Endothelial cell (in vitro differentiated cells): Measurements from ENCODE around the gene PTF1A. TPM values are rescaled to one million over a fixed set of nuclear protein-coding genes. Genes with fewer than 3 reads are reported as not detected.
"Not testable (repeated sequence)": the region's sequence is repeated elsewhere in the genome, so short reads cannot be mapped to it uniquely, and the experiment has no call there.

Experiments
- DNase-seq: peaks from one replicate; pipeline ENCODE4 v3.0.0; 2021; ENCODE audit warnings: low spot score
- H3K27ac Mint-ChIP-seq: one replicate; pipeline ENCODE4 v1.8.0; 2021; ENCODE audit warnings: mixed read lengths, inconsistent platforms; ENCODE audit not compliant: unreplicated experiment
- H3K27me3 Mint-ChIP-seq: one replicate; pipeline ENCODE4 v1.8.0; 2021; ENCODE audit warnings: mild to moderate bottlenecking, moderate library complexity, mixed read lengths, inconsistent platforms; ENCODE audit not compliant: unreplicated experiment
- H3K36me3 Mint-ChIP-seq: one replicate; pipeline ENCODE4 v1.8.0; 2021; ENCODE audit warnings: mild to moderate bottlenecking, low read depth, mixed read lengths, inconsistent platforms; ENCODE audit not compliant: unreplicated experiment
- H3K4me1 Mint-ChIP-seq: one replicate; pipeline ENCODE4 v1.8.0; 2021; ENCODE audit warnings: mild to moderate bottlenecking, mixed read lengths, inconsistent platforms; ENCODE audit not compliant: unreplicated experiment
- H3K4me3 Mint-ChIP-seq: one replicate; pipeline ENCODE4 v1.8.0; 2021; ENCODE audit warnings: mild to moderate bottlenecking, mixed read lengths, inconsistent platforms; ENCODE audit not compliant: unreplicated experiment
- H3K9me3 Mint-ChIP-seq: one replicate; pipeline ENCODE4 v1.8.0; 2021; ENCODE audit warnings: mixed read lengths, inconsistent platforms; ENCODE audit not compliant: unreplicated experiment
- total RNA-seq: library from RNA; stranded (reverse); fragmentation: NEBNext Ultra II Directional; extraction: Animal tissue kit (Norgen Biotek cat#: 25700); gene quantifications from one replicate; pipeline ENCODE4 v1.2.1, GENCODE V29; 2021; ENCODE audit not compliant: unreplicated experiment
- TF ChIP-seq, protein P1 (sequence below): fragments of 200-600 bp; sonication (generic); IDR thresholded peaks from one replicate; pipeline ENCODE4 v1.5.0; 2021; ENCODE audit warnings: antibody characterized with exemption; ENCODE audit not compliant: unreplicated experiment

PTF1A gene
- total RNA-seq, 1 donor from 2014 or later = not detected

DNA sequence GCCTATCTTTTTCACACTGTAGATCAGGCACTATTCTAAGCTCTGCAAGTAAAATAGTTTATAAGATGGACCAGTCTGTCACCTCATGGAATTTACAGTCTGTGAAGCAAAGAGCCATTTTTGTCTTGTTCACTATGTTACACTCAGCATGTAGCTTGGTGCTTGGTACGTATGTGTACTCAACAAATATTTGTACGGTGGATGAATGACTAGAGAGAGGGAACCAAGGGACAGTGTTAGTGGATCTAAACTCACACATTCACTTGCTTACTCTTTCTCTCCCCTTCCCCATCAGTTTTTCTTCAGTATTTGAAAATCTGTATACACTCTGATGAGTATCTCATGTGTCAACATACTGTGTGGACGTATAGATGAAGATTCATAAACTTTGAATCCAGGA, 45.9 kb downstream of the PTF1A start:
- Mint-ChIP-seq H3K9me3 (no peaks in the 10 kb centered on the region), H3K27ac (no peak overlapping the region), H3K4me3 (no peak overlapping the region), H3K4me1 (no peaks in the 10 kb centered on the region), H3K36me3 (no peaks in the 10 kb centered on the region), H3K27me3 (no peaks in the 10 kb centered on the region)
- TF ChIP-seq, protein P1, sequence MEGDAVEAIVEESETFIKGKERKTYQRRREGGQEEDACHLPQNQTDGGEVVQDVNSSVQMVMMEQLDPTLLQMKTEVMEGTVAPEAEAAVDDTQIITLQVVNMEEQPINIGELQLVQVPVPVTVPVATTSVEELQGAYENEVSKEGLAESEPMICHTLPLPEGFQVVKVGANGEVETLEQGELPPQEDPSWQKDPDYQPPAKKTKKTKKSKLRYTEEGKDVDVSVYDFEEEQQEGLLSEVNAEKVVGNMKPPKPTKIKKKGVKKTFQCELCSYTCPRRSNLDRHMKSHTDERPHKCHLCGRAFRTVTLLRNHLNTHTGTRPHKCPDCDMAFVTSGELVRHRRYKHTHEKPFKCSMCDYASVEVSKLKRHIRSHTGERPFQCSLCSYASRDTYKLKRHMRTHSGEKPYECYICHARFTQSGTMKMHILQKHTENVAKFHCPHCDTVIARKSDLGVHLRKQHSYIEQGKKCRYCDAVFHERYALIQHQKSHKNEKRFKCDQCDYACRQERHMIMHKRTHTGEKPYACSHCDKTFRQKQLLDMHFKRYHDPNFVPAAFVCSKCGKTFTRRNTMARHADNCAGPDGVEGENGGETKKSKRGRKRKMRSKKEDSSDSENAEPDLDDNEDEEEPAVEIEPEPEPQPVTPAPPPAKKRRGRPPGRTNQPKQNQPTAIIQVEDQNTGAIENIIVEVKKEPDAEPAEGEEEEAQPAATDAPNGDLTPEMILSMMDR = no peak
- no peak for DNase-seq

DNA sequence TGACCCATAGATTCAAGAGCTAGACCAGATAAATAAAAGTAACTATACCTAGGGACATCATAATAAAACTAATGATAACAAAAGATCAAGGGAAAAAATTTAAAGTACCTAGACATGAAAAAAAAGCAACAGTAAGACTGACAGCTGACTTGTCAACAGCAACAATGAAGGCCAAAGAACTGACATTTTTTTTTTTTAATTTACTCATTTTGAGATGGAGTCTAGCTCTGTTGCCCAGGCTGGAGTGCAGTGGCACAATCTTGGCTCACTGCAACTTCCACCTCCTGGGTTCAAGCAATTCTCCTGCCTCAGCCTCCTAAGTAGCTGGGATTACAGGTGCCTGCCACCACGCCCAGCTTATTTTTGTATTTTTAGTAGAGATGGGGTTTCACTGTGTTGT, 49.7 kb downstream of the PTF1A start:
- DNase-seq, H3K4me3 Mint-ChIP-seq, H3K27ac Mint-ChIP-seq, H3K9me3 Mint-ChIP-seq, H3K4me1 Mint-ChIP-seq, H3K27me3 Mint-ChIP-seq, H3K36me3 Mint-ChIP-seq: not testable (repeated sequence)

Other genes starting within 250 kb of the PTF1A start
- 29.9 TPM for gene MSRB2, start 96.7 kb upstream of the PTF1A start, total RNA-seq
- gene C10orf67, start 152.5 kb downstream of the PTF1A start, total RNA-seq = not detected
- 11.9 TPM for gene OTUD1, start 246.8 kb downstream of the PTF1A start, total RNA-seq